Measurements from ENCODE around the gene MOSPD3. TPM values are rescaled to one million over a fixed set of nuclear protein-coding genes. Genes with fewer than 3 reads are reported as not detected.

The MOSPD3 gene, protein sequence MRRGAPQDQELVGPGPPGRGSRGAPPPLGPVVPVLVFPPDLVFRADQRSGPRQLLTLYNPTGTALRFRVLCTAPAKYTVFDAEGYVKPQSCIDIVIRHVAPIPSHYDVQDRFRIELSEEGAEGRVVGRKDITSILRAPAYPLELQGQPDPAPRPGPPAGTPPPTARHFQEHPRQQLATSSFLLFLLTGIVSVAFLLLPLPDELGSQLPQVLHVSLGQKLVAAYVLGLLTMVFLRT
- 2.5 and 6.8 TPM in 2 replicates for total RNA-seq

DNA sequence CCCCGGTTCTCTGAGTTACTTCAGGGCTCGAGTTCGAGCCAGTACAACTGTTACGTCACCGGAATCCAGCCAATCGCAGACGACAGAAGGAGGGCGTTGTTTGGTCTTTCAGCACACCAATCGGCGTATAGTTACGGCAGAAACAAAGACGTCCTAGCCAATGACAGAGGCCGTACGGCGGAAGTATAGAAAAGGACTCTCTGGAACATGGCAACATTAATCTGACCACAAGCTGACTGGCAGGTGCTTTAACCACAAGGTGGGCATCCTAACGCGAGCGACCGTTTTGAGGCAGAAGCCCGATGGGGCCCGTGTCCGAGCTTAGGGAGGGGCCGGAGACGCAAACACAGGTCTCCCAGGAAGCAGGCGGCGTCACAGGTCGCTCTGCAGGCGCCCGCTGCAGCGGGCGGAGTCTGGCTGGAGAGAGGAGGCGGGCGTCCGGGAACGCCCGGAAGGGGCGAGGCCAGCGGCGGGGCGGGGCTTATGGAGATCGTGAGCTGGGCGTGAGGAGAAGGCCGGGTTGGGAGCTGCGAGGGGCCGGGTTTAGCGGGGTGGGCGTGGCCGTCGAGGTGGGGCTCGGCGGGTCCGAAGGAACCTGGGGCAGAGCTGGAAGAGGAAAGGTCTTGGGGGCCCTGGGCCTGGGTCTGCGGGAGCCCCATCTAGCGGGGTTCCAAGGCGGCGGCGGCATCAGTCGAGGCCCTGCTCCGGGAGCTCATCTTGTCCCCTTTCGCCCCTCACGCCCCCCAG is at the start of gene MOSPD3:
MOSPD3 (plus strand) TSS at position 558 of the 747 bp plus-strand sequence. CDS start 252 bp downstream, outside the sequence.

DNA sequence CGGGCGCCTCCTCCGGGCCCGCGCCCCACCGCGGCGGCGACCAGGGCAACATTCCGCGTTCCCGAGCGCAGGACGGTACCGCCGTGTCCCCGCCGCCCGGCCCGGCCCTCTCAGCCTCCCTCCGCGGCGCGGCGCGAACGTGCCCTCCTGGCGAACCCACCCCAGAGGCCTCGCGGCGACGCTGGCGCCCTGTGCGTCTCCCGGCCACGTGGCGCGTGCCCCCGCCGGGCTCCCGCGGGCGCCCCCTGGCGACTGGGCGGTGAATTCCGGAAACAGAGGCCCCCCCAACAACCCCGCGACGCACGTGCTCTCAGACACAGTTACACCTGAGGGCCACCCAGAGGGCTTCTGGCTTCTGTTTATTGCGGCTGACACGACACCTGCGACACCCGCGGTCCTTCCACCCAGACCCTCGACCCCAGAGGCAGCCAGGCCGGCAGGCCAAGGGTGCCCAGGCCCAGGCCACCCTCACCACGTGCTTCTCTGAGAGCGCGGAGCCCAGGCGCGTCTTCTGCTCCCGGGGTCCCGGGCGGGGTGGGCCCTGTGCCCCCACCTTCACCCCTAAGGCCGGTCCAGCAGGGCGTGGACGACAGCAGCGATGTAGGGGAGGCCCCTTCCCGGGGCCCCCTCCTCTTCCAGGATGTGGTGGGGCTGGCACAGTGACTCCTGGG is 38.5 kb upstream of the MOSPD3 start, which contains the start of gene SAP25:
SAP25 (minus strand) TSS at position 210 of the 671 bp plus-strand sequence; CDS start at position 52, 158 bp downstream.

DNA sequence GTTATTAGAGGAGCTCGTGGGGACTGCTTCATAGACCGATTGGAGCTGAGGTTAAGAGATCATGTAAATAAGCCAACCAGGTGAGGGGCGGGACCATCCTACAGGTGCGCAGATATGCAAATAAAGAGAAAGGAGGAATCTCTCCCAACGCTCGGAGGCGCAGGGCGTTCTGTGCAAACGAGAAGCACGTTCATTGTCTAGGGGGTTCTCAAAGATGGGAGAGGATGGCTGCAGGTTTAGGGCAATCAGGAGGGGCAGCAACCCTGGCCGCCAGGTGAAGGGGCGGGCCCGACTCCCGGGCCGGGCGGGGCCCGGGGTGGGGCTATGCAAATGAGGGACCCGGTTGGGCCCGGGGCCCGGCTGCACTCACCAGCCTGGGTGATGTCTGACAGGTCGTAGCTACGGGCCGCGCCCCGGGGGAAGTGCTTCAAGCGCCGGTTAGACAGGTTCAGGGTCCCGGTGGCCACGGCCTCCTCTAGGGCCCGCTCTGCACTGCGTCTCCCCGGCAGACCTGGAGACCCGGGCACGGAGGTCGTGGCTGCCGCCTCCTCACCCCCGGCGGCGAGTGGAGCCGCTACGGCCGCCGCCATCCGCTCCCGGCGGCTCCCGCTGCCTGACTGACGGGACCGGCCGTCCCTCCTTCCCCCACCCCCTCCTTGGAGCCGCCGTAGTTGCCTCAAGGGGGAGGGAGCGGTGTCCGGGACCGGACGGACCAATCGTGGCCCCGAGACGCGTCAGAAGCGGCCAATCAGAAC is 26.7 kb upstream of the MOSPD3 start, which contains the start of gene LRCH4:
LRCH4 (minus strand) TSS at position 619 of the 755 bp plus-strand sequence; CDS start at position 590, 29 bp downstream.

DNA sequence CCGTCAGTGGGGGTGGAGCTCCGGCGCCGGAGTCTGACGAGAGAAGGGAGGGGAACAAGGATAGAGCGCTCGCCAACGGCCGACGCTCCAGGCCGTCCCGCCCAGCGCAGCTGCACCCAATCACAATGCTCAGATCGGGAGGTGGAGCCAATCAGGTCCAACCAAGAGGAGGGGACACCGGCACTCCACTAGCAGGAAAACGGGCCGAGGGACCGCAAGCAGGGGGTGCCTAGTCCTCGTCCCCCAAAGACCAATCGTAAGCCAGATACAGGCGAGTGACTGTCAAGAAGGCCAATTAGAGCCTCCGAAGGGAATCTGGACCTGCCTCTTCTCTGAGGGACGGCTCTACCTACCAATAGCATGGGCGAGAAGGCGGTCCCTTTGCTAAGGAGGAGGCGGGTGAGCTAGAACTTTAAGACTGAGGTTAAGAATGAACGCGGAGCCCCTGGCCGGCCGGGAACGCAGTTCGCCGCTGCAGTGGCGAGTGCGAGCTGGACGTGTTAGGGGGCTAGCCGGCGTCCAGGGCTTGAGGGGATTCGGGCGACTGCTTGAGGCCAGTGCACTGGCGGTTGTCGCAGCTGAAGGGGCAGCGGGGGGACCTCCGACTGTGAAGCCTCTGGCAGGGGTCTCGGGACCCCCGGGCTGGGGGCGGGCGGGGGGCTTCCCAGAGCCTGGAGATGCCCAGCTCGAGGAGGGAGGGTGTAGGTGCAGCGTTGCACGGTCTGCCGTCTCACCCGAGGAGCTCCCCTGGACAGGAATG is 25.9 kb upstream of the MOSPD3 start, which contains the start of gene FBXO24:
FBXO24 (plus strand) TSS at position 63 of the 760 bp plus-strand sequence; CDS start at position 361, 298 bp downstream.

DNA sequence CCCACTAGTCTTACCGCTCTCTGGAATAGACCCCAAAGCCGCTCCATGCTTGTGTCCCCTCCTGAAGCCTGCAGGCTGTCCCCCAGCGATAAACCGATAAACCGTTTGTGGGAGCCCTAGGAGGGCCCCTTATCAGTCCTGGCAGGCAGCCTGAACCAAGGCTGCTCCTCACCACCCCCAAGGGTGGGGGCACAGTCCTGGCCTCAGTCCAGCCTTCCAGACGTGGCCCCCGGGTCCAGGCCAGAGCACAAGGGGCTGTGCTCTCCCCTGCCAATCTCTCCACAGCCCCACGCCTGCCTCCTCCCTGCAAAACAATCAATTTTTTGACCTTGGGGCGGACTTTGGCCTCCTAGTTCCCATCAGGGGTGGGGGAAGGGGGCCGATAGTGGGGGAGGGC is 29.1 kb downstream of the MOSPD3 start, which contains the start of gene TFR2:
TFR2 (minus strand) TSS at position 90 of the 397 bp plus-strand sequence; CDS start at position 47, 43 bp downstream.

DNA sequence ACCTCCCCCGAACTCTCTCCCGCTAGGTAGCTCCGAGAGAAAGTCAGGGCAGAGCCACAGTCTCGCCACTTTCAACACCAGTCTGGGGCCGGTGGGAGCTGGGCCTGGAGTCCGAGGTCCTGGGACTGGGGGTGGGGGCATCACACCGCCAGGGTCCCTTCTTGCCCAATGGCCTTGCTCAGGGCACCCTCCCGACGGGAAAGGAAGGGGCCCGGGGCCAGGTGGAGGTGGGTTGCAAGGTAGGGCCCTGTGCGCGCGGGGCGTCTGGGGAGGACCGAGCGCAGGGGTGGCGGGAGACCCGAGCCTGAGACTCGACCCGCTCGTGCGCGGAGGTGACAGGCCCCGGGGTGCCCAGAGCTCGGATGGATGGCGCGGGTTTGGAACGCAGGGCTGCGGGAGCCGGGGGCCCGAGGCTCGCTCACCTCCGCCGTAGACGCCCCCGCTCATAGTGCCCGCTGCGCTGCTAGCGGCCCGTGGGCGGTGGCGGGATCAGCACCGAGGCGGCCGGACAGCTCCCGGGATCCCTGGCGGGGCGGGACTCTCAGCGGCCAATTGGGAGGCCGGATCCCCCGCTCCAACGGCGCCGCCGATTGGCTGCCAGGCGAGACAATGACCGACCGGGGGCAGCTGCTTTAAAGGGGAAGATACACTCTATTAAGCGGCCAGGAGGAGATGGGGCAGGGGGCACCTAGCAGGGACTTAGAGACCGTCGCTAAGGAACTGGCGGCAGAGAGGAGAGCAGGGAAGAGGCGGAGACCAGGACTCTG is 43.8 kb downstream of the MOSPD3 start, which contains the start of gene ACTL6B:
ACTL6B (minus strand) TSS at position 541 of the 767 bp plus-strand sequence; CDS start at position 447, 94 bp downstream.

Other genes starting within 250 kb of the MOSPD3 start
- gene PILRA, start 239.1 kb upstream of the MOSPD3 start, total RNA-seq = under 0.01 and 0.28 TPM in 2 replicates
- gene ZCWPW1, start 183.8 kb upstream of the MOSPD3 start, total RNA-seq = 1.7 and 1.9 TPM in 2 replicates
- gene MEPCE, start 182.7 kb upstream of the MOSPD3 start, total RNA-seq = 16.3 and 26.6 TPM in 2 replicates
- gene PPP1R35, start 176.0 kb upstream of the MOSPD3 start, total RNA-seq = 19.2 and 30.3 TPM in 2 replicates
- 0.19 and 1.7 TPM in 2 replicates for gene SPACDR, start 148.3 kb upstream of the MOSPD3 start, total RNA-seq
- 13.2 and 17.1 TPM in 2 replicates for gene TSC22D4, start 133.3 kb upstream of the MOSPD3 start, total RNA-seq
- 0.19 and 0.85 TPM in 2 replicates for gene NYAP1, start 128.6 kb upstream of the MOSPD3 start, total RNA-seq
- gene AGFG2, start 73.3 kb upstream of the MOSPD3 start, total RNA-seq = 3.7 and 9.2 TPM in 2 replicates
- not detected in 2 replicates for gene SAP25, start 38.6 kb upstream of the MOSPD3 start, total RNA-seq
- gene LRCH4, start 26.4 kb upstream of the MOSPD3 start, total RNA-seq = 12.7 TPM in 2 replicates
- 0.28 and 0.77 TPM in 2 replicates for gene FBXO24, start 26.2 kb upstream of the MOSPD3 start, total RNA-seq
- 24.2 and 39.5 TPM in 2 replicates for gene PCOLCE, start 10.2 kb upstream of the MOSPD3 start, total RNA-seq
- 0.77 and 2.3 TPM in 2 replicates for gene TFR2, start 29.0 kb downstream of the MOSPD3 start, total RNA-seq
- not detected in 2 replicates for gene ACTL6B, start 43.9 kb downstream of the MOSPD3 start, total RNA-seq
- 57.5 and 169 TPM in 2 replicates for gene GNB2, start 61.2 kb downstream of the MOSPD3 start, total RNA-seq
- gene GIGYF1, start 81.7 kb downstream of the MOSPD3 start, total RNA-seq = 9.8 and 13.2 TPM in 2 replicates
- 29.3 and 60.6 TPM in 2 replicates for gene POP7, start 93.6 kb downstream of the MOSPD3 start, total RNA-seq
- gene EPO, start 107.9 kb downstream of the MOSPD3 start, total RNA-seq = not detected in 2 replicates
- gene ZAN, start 121.1 kb downstream of the MOSPD3 start, total RNA-seq = not detected in 2 replicates
- gene EPHB4, start 215.0 kb downstream of the MOSPD3 start, total RNA-seq = 40.9 and 47.7 TPM in 2 replicates
- 13.0 and 15.7 TPM in 2 replicates for gene SLC12A9, start 240.2 kb downstream of the MOSPD3 start, total RNA-seq